Measurements from ENCODE around the gene XKR7. TPM values are rescaled to one million over a fixed set of nuclear protein-coding genes. Genes with fewer than 3 reads are reported as not detected.

XKR7 gene
- total RNA-seq, 1 experiment from 2014 or later = 1.3 TPM

GRCh38 chr20:31925631-31926030 lies 42.3 kb upstream of the XKR7 start:
- Histone ChIP-seq H2AFZ (ENCODE audit: low read length) (no peak overlapping the region), H2BK12ac (ENCODE audit: insufficient read length, low read depth, low read length) (no peak overlapping the region), H2BK20ac (ENCODE audit: low read depth, low read length, poor library complexity, severe bottlenecking) (no peak overlapping the region), H3K4me1 (ENCODE audit: insufficient read depth, low read length) (no peaks in the 10 kb centered on the region), H4K20me1 (ENCODE audit: control insufficient read depth, insufficient read depth, insufficient read length) (no peaks in the 10 kb centered on the region), H3K4ac (ENCODE audit: low read depth, low read length) (no peak overlapping the region), H3K56ac (ENCODE audit: insufficient read length, low read depth, low read length) (no peak overlapping the region), H4K8ac (replicated peaks; ENCODE audit: insufficient read length, low read depth, low read length) (no peak overlapping the region), H3T11ph (ENCODE audit: low read length) (no peak overlapping the region), H4K91ac (ENCODE audit: insufficient read length, low read depth, low read length) (no peak overlapping the region), H2BK5ac (ENCODE audit: insufficient read length, low read length) (no peak overlapping the region), H3K23me2 (ENCODE audit: insufficient read length, low read depth, low read length, poor library complexity, severe bottlenecking) (no peaks in the 10 kb centered on the region), H3K9ac (ENCODE audit: extremely low read depth, insufficient read length, low read length) (no peak overlapping the region), H2AK5ac (ENCODE audit: insufficient read length, low read length) (no peak overlapping the region), H3K27ac (ENCODE audit: insufficient read length, low read depth, low read length) (no peak overlapping the region), H3K18ac (ENCODE audit: insufficient read length, low read depth, low read length) (no peak overlapping the region), H3K79me2 (ENCODE audit: insufficient read depth, low read length) (no peaks in the 10 kb centered on the region), H3K27me3 (ENCODE audit: insufficient read depth, low read length) (no peaks in the 10 kb centered on the region), H3K23ac (ENCODE audit: insufficient read length, low read depth, low read length) (no peak overlapping the region), H3K9me3 (ENCODE audit: control insufficient read depth, low read depth, low read length) (no peaks in the 10 kb centered on the region), H3K14ac (ENCODE audit: insufficient read depth, low read length) (no peak overlapping the region), H3K79me1 (ENCODE audit: insufficient read depth, low read depth, low read length, poor library complexity, severe bottlenecking) (no peaks in the 10 kb centered on the region), H2BK120ac (ENCODE audit: low read depth, low read length, poor library complexity, severe bottlenecking) (no peak overlapping the region), H3K4me2 (ENCODE audit: insufficient read depth, insufficient read length, low read length) (no peak overlapping the region), H4K5ac (ENCODE audit: insufficient read length, low read depth, low read length) (no peak overlapping the region), H2BK15ac (ENCODE audit: low read depth, low read length) (no peak overlapping the region)
- Mint-ChIP-seq H3K9me3 (no peaks in the 10 kb centered on the region), H3K4me3 (no peak overlapping the region), H3K27me3 (ENCODE audit: low read depth) (peaks cover 5% of the 10 kb centered on the region), H3K36me3 (ENCODE audit: insufficient read depth in 1 of 3, low read depth in 3 of 3) (no peaks in the 10 kb centered on the region; a peak in 1 of 7 replicates), H3K4me1 (peaks cover 20 to 28% of the 10 kb centered on the region in 2 experiments), H3K27ac (no peak overlapping the region)
- WGBS (ENCODE audit: extremely low coverage, insufficient read length, low lambda C conversion rate) = no CpG with 5 or more reads among the region's 9 CpGs
- no peak for DNase-seq
- no peak for TF ChIP-seq CTCF (conservative IDR thresholded peaks at IDR 0.05)

Data from H9 (cell line).